Tibial artery (tissue), 4 donors: ENCODE results near the gene DLGAP5.

Experiments
- DNase-seq, 2 donors: peaks; one replicate each; pipeline ENCODE4 v3.0.0-alpha.2; 2019
- H3K27ac ChIP-seq, 2 donors: fragments of 200-600 bp; sonication (generic) in 1 of 2; 1 replicate in 1 of 2; 2 replicates in 1 of 2; pipeline ENCODE4 v1.5.1; 2018 to 2019; ENCODE audit warnings: mild to moderate bottlenecking in 1 of 2
- H3K27me3 ChIP-seq, 2 donors: fragments of 200-600 bp; sonication (generic) in 1 of 2; one replicate each; pipeline versions ENCODE4 v1.5.1 to v1.6.0; 2016 to 2019
- H3K36me3 ChIP-seq, 3 donors: fragments of 200-600 bp; sonication (generic) in 2 of 3; one replicate each; pipeline ENCODE4 v1.5.1; 2016 to 2019; ENCODE audit warnings: mild to moderate bottlenecking in 2 of 3
- H3K4me1 ChIP-seq, 4 donors: fragments of 200-600 bp; sonication (generic) in 2 of 4; 1 replicate in 3 of 4; 2 replicates in 1 of 4; pipeline ENCODE4 v1.5.1; 2016 to 2019
- H3K4me3 ChIP-seq, 2 donors: fragments of 200-600 bp; sonication (generic) in 1 of 2; 1 replicate in 1 of 2; 2 replicates in 1 of 2; pipeline ENCODE4 v1.5.1; 2018 to 2019; ENCODE audit warnings: mild to moderate bottlenecking in 2 of 2
- H3K9me3 ChIP-seq, 3 donors: fragments of 200-600 bp; sonication (generic) in 1 of 3; one replicate each; pipeline ENCODE4 v1.5.1; 2016 to 2019
- CTCF ChIP-seq, 2 experiments: fragments of 200-600 bp in 1 of 2; fragments of 450-650 bp in 1 of 2; IDR thresholded peaks; one replicate each; pipeline ENCODE4 v1.5.1; 2017 to 2019; ENCODE audit warnings: antibody characterized with exemption in 2 of 2, mild to moderate bottlenecking in 1 of 2, moderate library complexity in 1 of 2
- intact Hi-C: fragments of 100-400 bp; cut with DNase I; formaldehyde crosslinking; loops from one replicate; pipeline ENCODE4 v1.15.0; 2023; ENCODE audit warnings: low total_unique reads

DLGAP5 gene

GRCh38 chr14:55133416-55133815 is 58.0 kb downstream of the DLGAP5 start:
- H3K4me1 ChIP-seq: peaks cover 4 to 83% (median 56%) of the 10 kb centered on the region in 4 donors
- TF ChIP-seq CTCF (IDR thresholded peaks at IDR 0.05): peak; percentile 24 to 25
- intact Hi-C loops: loop anchor here (5.0 kb wide), 1 partner anchor 41 kb away; no protein-coding TSS in a partner anchor
- no peaks in the 10 kb centered on the region for H3K9me3 ChIP-seq
- H3K27ac ChIP-seq: no peak overlapping the region
- peaks cover under 1 to 6% (median 5%) of the 10 kb centered on the region in 3 donors for H3K36me3 ChIP-seq
- no peak for DNase-seq
- H3K4me3 ChIP-seq: no peak overlapping the region
- no peaks in the 10 kb centered on the region for H3K27me3 ChIP-seq

- no peak for TF ChIP-seq CTCF (IDR thresholded peaks at IDR 0.05)
- H3K4me1 ChIP-seq: peaks cover under 1 to 66% (median 39%) of the 10 kb centered on the region in 4 donors
- intact Hi-C loops: loop anchor here (5.0 kb wide), 1 partner anchor 39 kb away; no protein-coding TSS in a partner anchor
- peak overlapping the region; percentile 1 to 38 for H3K27ac ChIP-seq
- no peaks in the 10 kb centered on the region for H3K9me3 ChIP-seq
- no peaks in the 10 kb centered on the region for H3K27me3 ChIP-seq
- peak overlapping the region in 1 of 2 donors; percentile 83 for H3K4me3 ChIP-seq
- no peak for DNase-seq
- H3K36me3 ChIP-seq: no peaks in the 10 kb centered on the region
Measured at GRCh38 chr14:55131370-55132137, 59.8 kb downstream of the DLGAP5 start.

GRCh38 chr14:55130196-55130550 is 61.2 kb downstream of the DLGAP5 start:
- DNase-seq: no peak
- H3K27me3 ChIP-seq: no peaks in the 10 kb centered on the region

GRCh38 chr14:55129428-55130195 is 61.8 kb downstream of the DLGAP5 start:
- DNase-seq: peak; percentile 79 to 87
- H3K4me1 ChIP-seq: peaks cover 0 to 53% (median 30%) of the 10 kb centered on the region in 4 donors
- intact Hi-C loops: loop anchor here (5.0 kb wide), 1 partner anchor 37 kb away; no protein-coding TSS in a partner anchor

More at GRCh38 chr14:55130196-55130550, 61.2 kb downstream of the DLGAP5 start:
- Histone ChIP-seq H3K4me1 (peaks cover 0 to 55% (median 30%) of the 10 kb centered on the region in 4 donors), H3K36me3 (no peaks in the 10 kb centered on the region), H3K9me3 (no peaks in the 10 kb centered on the region), H3K27ac (peak overlapping the region; percentile 94 to 96), H3K4me3 (peak overlapping the region; percentile 83 to 90)
- TF ChIP-seq CTCF (IDR thresholded peaks at IDR 0.05): no peak
- intact Hi-C loops: loop anchor here (5.0 kb wide), 1 partner anchor 38 kb away; no protein-coding TSS in a partner anchor

More at GRCh38 chr14:55129428-55130195, 61.8 kb downstream of the DLGAP5 start:
- Histone ChIP-seq H3K9me3 (no peaks in the 10 kb centered on the region), H3K4me3 (peak overlapping the region; percentile 83 to 90), H3K36me3 (no peaks in the 10 kb centered on the region), H3K27ac (peak overlapping the region; percentile 94 to 96), H3K27me3 (no peaks in the 10 kb centered on the region)
- no peak for TF ChIP-seq CTCF (IDR thresholded peaks at IDR 0.05)
